ENCODE measurements around the gene THRSP.

GRCh38 chr11:78061921-78062311 lies 1.7 kb upstream of the THRSP start:
- TF ChIP-seq CTCF (IDR thresholded peaks at IDR 0.05): no peak
- no peak for TF ChIP-seq POLR2A (IDR thresholded peaks at IDR 0.05)

Data from vagina (tissue), 2 donors.